NCI-H1092 (cell line): ENCODE data around the gene ZMIZ1.
A peak's percentile ranks its signal among the peaks of the same experiment; 100 is the strongest.

Experiments
- DNase-seq: peaks from one replicate; lab custom pipeline; 2025; lab: John Stamatoyannopoulos, UW

ZMIZ1 gene

DNA sequence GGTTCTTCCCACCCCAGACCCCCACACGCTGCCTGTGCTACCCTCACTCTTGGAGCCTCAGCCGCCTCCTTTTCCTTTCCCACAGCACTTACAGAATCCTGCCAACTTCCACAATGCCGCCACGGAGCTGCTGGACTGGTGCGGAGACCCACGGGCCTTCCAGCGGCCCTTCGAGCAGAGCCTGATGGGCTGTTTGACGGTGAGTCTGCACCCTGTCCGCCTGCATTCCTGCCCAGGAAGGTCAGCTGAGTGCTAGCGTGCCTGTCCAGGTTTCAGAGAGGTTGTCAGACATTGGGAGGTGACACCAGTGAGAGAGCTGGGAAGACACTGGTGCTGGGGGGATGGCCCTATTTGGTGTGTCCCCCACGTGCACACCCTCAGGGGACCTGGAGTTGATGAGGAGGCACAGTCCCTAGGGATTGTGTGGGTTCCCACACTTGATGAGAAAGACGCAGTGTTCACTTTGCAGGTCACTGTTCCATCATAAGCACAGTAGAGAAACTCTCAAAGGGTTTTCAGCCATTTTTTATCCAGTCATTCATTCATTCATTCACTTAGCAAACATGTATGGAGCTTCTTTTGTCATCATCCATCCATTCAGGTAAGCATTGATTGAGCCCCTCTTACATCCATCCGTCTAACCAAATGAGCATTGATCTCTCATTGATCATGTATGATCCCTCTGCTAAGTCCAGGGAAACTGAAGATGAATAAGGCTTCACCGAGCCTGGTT, 139.7 kb downstream of the ZMIZ1 start:
- DNase-seq, result no peak

DNA sequence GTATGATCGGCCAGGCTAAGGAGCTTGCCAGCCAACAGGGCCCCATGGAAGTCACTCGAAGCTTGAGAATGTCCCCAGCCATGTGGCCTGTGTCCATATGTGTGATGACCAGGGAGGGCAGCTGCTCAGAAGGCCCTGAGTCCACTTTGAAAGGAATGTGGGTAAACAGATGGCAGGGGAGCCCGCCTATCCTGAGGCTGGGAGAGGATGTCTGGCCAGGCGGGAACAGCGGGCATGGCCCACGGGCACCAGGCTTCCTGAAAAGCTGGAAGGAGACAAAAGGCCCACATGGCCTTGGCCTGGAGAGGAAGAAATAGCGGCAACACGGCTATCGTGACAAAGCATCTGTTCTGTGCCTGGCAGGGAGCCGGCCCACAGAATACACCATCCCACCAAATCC, 140.6 kb downstream of the ZMIZ1 start:
- no peak for DNase-seq

DNA sequence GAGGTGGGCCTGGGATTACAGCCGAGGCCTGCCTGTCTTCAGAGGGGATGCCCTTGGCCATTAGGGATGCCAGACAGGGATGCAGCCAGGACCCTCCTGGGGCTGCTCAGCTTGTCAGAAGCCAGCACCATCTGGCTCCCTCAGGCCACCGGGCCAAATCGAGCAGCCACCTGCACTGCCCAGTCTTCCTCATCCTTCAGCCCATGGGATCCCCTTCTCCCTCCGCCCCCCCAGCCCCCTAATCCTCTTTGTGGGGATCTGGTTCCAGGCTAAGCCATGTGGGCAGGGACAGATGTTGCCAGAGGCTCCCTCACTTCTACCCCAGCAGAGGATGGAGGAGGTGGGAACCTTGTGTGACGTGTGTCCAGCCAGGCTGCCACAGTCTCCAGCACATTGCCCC, 141.1 kb downstream of the ZMIZ1 start:
- no peak for DNase-seq

DNA sequence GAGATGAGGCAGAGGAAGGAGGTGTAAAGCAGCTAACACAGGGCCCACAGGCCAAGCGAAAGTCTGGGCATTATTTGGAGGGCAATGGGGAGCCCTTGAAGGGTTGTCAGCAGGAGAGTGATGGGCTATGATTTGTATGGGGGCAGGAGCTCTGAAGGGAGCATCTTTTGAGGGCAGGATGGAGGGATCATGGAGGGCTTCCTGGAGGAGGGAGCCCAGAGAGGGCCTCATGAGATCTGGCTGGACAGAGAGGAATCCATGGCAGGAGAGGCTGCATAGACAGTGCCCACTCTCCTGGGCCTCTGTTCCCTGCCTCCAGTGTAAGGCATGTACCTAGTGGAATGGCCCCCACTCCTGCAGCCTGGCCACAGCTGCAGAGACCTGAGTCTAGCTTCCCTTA, 141.9 kb downstream of the ZMIZ1 start:
- no peak for DNase-seq

DNA sequence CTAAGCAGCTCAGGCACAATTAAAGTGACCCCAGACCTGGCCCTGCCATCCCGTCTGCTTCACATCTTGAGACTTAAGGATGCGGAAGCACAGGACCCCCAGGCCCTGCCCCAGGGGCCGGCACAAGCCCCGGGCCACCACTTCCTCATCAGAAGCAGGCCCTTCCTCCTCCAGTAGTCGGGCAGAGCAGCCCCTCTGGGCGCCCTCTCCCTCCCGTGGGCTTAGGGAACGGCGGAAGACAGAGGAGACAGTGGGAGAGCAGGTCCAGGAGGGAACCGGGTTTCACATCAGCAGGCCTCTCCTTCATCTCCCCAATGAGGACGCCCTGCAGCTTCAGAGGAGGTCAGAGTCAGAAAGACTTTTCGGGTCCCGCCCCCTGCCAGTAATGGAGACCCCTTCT, 142.8 kb downstream of the ZMIZ1 start:
- no peak for DNase-seq

DNA sequence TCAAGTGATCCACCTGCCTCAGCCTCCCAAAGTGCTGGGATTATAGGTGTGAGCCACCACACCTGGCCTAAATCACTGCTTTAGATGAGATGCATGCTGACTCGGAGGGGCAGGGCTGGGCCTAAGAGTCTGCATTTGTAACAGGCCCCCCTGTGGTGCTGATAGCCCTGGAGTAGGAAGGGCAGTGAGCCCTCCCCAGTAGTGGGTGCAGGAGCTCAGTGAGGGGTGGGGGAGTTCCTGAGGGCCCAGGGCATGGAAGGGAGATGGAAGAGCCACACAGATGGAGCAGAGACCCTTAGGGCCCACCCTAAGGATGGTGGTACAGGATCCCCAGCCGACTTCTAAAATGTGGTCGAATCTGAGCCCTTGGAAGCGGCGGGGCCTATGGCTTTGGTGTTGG, 146.8 kb downstream of the ZMIZ1 start:
- no peak for DNase-seq

DNA sequence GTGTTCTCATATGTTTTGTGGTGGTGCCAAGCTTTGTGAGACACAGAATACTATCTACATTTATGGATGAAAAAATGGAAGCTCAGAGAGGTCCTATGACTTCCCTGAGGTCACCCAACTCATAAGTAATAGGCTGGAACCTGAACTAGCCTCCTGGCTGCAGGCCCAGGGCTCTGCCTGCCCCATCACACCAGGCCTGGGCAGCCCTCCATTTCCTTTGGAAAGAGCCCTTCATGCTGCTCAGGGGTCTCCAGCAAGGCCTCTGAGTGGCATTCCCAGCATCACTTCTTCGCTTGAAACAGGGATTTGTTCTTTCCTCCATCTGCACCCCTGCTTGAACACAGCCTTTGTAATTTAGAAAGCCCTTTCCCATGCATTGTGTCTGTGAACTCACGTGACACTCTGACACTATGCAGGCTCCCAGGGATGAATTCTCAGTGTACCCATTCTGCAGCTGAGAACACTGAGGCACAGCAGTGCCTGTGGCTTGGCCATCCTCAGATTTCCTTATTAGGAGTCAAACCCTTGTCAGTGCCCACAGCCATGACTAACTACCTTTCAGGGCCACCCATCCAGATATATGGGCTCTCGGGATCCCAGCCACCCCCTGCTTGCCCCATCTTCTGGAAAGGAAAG, 150.7 kb downstream of the ZMIZ1 start:
- DNase-seq, result no peak

DNA sequence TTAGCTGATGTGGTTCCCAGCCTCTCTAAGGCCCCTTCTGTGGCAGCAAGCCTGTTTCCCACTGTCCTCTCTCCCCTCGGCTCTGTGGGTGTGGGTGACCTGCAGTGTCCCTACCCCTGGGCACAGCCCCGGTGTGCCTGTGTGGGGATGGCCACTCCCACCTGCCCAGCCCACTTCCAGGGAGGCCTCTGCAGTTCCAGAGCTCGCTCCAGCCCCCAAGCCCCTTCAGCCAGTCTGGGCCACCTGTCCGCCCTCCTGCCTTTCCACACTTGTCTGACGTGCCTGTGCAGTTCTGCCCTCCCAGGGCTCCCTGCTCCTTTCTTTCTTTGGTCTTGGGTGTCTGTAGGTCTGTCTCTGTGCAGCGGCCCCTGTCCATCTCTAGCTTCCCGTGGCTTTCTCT, 151.5 kb downstream of the ZMIZ1 start:
- no peak for DNase-seq

DNA sequence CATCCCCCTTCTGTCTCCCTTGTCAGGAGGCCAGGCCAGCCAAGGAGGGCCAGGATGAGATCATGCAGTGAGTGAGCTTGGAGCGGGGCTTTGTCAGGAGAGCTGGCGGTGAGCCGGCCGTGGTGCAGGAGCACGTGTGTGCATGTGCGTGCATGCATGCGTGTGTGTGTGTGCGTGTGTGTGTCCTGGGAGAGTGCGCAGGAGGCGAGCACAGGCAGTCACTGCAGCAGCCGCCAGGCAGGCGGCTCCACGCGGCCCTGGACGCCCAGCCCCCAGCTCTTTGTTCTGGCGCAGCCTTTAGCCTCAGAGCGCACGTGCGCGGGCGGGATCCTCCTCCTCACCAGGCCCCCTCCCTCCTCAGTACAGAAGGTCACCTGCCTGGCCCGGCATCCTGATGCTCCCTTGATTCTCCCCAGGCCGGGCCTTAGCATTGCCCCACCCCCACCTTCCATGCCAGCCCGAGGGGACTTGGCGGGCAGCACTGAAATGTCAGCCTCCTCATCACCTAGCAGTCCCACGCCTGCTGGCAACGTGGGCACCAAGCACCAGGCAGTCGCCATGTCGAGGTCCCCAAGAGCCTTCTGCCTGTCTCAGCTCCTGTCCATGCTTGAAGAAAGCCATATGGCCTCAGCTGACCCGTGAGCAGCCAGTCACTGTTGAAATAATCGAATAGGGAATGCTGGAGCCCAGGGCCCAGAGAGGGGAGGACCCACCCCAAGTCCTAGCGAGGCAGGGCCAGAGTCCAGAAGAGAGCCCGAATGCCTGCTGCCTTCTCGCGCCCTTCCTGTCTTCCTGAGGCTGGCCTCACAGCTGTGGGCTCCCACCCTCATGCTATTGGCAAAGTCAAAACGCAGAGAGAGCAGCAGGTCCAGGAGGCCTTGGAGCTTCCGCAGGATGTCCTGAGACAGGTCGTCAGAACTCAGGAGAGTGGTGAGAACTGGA, 152.6 kb downstream of the ZMIZ1 start:
- DNase-seq, result peak; percentile 72

DNA sequence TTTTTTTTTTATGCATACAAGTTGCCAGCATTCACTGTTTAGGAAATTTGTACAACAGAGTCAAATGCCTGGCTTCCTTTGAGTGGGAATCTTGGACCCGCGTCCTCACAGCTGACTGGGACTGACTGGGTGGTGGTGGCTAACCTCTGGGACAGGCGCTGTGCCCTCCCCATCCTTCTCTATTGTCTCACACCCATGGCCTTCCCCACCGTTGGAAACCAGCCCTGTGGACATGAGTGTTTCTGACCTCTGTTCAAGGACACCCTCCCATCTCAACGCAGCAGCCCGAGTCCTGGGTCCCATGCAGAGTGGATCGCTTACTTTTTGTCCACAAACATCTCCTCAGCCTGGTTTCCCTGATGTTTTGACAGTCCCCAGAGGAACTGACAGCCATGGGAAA, 153.4 kb downstream of the ZMIZ1 start:
- no peak for DNase-seq

DNA sequence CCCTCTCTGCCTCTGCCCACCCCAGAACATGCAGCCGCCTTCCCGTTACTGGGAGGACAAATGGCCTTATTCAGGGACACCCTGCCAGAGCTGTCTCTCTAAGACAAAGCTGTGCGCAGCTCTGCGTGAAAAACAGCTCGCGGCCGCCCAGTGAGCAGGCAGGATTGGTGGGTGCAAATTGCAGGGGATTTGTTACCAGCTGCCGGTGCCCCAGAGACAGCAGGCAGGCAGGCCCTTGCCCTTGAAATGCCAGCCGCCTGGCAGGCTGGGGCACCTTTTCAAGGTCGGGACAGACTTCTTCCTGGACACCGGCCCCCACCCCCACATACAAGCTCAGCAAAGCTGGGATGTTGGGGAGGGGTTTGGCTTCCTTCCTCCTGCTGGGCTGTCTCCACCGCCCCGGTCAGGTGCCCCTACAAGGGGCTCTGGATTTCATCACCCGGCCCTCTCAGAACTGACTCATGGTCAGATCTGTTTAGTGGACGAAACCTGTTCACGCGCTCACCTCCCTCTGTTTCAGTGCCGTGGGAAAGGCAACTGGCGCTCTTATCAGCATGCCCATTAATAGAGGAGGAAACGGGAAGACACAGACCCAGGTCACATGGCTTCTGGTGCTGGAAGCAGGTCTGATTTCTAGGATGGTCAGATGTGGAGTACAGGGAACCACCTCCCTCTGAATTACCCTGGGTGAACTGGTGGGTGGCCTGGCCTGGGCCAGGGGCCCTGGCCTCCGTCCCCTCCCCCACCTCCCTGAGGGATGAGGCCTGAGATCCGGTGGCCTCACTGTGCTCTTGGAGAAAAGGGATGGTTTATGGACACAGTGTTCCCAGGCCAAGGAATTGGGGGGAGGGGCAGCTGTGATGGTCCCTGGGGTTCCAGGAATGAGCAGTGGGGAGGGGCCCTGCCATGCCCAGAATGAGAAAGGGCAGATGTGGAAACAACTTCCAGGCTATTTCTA, 154.6 kb downstream of the ZMIZ1 start:
- DNase-seq, result no peak

DNA sequence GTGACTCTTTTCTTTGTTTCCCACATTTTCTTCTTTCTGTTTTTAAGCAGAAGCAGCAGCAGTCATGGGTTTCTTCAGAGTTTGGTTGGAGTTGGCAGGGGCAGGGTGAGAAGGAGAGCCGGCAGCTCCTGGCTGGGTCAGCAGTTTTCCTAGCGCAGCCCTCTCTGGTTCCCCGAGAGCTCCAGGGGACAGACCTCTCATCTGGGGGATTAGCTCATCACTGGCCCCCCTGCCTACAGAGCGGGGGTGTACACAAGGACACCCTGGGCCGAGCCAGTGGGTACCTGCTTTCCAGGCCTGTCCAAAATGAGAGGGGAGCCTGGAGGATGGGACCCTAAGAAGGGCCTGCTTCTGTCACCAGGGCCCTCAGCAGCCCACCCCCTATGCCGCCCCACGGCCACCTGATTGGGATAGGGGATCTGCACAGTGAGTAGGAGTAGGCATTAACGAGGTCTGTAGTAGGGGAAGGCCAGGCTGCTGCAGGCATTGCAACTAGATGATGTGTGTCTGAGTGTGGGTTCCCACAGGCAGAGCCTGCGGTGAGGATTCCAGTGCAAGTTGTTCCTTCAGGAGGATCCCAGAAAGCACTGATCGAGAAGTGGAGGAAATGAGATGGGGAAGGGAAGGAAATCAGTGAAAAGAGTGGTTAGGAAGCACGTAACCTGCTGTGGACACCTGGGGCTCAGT, 155.6 kb downstream of the ZMIZ1 start:
- DNase-seq, result no peak

DNA sequence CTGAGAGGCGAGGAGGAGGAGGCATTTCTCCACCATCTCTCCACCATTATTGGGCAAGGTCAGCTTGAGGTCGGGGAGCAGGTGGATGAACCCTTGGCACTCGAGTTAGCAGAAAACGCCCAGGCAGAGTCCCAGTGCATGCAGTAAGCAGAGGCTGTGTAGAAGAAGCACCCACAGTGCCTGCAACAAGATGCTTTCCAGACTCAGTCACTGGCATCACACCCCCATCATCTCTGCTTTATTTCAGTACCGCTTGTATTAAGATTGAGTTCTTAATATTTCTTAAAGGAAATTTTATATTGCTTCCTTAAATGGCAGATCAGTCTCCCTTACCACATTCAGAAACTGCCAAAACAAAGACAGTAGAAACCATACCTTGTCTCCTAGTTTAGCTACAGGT, 156.2 kb downstream of the ZMIZ1 start:
- DNase-seq, result no peak

DNA sequence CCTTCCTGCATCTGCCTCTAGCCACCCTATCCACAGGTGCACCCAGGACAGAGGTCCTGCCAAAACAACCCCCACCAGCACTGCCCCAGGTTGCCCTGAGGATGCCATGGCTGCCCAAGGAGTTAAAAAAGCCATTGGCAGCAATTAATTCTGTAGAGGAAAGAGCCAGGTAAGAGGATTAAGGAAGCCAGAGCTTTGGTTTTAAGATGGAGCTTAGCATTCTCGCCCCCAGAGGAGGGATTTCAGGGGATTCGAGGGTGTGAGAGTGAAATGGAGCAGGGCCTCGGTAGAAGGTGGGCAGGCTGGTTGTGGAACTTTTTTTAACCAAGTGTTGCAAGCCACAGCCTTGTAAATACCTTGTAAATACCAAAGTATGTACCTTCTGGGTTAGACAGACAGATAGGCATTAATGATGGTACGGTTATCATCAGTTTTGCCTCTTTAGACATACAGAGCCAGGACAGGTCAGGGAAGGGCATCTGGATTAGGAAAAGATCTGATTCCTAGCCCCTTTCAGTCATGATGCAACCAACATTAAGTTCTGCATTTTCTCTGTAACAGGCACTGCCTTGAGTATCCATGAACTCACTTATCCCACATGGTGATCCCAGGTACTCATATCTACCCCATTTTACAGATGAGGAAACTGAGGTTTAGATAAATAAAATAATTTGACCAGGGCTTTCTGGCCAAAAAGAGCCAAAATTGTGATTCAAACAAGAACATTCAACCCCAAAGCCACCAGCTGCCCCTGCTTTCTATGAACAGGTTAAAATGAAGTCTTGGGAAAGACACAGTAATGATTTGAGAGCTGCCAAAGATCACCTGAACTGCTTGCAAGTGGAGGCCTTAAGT, 157.9 kb downstream of the ZMIZ1 start:
- DNase-seq, result no peak

DNA sequence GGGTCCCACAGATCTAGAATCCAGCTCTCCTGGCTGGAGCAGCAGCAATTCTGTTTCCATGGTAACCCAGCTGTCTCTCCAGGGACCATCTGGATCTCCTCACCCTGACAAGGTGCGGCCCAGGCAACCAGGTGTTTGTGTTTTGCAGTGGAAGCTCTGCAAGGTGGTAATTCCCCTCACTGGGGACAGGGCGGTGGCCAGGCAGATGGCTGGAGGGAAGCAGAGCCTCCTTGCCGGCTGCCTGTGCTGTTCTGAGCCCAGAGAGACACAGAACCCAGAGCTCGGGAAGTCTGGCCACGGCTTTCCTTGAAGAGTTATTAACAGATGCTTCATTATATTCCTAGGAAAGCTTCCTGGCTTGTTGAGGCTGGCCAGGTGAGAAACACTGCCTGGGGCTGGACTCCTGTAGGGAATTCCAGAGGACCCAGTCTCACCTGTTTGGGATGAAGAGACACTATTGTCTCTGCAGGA, 160.3 kb downstream of the ZMIZ1 start:
- DNase-seq, result no peak

DNA sequence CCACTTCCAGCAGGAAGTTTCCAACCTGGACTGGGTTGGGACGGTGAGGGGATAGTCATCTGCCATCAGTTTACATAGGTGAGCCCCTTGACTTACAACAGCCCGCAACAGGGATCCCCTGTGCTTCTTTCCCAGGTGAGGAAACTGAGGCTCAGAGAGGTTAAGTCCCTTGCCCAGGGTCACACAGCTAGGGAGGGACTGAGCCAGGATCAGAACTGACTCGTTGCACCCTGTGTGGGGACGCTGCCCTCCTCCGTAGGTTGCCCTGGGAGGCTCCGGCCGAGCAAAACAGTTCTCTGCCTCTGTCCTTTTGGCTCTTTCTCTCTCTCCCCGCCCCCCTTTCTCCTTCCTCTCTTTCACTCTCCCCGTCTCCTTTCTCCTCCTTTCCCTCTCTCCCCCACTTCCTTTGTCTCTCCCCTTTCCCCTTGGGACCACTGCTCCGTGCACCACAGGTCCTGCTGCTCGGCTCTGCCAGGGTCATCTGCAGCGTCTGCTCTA, 161.1 kb downstream of the ZMIZ1 start:
- DNase-seq, result no peak

DNA sequence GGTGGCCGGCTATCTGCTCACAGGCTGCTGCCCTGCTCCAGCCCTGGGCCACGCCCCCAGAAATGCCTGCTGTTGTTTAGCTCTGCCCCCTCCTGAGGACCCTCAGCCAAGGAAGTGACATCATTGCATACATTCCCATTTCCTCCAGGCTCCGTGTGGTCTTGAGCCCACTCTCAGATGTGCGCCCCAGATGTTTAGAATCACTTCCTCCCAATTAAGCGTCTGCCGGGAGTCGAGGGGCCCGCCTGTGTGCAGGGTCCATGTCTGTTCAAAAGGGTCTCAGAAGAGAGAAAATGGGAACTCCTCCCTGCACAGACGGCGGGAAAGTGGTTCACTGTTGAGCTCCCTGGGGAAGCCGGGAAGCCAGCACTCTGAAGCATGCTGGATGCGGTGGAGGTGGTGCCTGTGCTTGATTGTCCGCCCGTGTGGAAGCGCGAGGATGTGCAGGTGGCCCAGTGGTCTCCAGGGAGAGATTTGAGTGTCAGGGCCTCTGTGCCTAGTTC, 161.6 kb downstream of the ZMIZ1 start:
- DNase-seq, result peak; percentile 37

DNA sequence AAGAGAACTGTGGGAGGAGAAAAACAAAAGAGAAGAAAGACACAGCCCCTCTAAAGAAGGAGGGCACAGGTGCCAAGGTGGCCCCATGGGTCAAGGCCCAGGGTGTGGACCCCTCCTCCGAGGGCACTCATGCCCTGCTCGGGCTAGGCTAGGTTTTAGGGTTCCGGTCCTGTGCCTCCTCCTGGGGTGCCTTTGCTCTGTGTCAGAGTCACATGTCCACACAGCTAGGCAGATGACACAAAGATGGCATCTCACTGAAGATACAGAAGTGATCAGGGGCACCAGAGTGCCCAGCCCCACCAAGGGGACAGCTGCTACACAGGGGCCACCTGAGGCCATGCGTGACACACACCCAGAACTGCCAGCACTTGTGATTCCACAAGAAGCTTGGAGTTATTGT, 162.1 kb downstream of the ZMIZ1 start:
- no peak for DNase-seq

DNA sequence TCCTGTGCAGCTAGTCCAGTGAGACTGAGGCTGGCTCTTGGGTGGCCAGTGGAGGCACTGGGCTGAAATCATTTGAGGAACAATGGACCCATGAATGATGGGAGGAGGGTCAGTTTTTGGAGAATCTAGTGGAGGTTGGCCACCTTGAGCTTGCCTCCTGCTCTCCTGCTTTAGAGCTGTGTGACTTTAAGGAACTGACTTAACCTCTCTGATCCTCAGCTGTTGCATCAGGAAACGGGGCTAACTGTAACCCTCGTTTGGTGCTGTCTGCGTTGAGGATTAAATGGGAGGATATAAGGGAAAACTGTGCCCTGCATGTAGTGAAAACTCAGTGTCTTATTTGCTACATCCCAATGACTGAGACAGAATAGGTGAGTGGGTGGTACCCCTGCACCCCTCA, 163.1 kb downstream of the ZMIZ1 start:
- DNase-seq, result no peak

DNA sequence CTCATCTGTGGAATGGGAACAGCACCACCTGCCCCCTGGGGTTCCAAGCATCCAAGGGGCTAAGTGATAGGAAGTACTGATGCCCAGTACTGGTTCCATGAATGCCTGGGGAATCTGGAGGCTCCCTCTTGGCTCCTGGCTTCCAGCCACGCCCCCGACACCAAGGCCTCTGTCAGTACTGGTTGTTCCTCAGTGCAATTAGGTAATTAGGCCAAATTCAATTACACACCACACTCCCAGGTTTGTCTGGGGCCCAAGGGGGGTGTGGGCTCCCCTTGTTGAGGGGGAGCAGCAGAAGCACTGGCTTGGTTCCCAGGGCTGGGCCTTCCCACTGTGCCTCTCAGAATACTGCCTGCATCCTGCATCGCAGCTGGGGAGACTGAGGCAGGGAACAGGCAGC, 164.1 kb downstream of the ZMIZ1 start:
- DNase-seq, result no peak
